Right lobe of liver (tissue), 6 donors: ENCODE measurements around the gene IL4I1. TPM values are rescaled to one million over a fixed set of nuclear protein-coding genes. Genes with fewer than 3 reads are reported as not detected.

Source experiments
- ATAC-seq, 4 donors: fragments of 200-7000 bp; cut with Tn5 transposase; one replicate each; pipeline ENCODE4 v1.9.1; 2020; ENCODE audit warnings: mild to moderate bottlenecking in 4 of 4, moderate library complexity in 4 of 4
- DNase-seq, 3 donors: peaks; one replicate each; pipeline ENCODE4 v3.0.0-alpha.2; 2020
- H3K27ac ChIP-seq, 3 donors: fragments of 200-600 bp; one replicate each; pipeline ENCODE4 v1.8.0; 2022
- H3K27me3 ChIP-seq, 2 donors: fragments of 200-600 bp; one replicate each; pipeline ENCODE4 v1.8.0; 2022
- H3K36me3 ChIP-seq, 4 donors: fragments of 200-600 bp; sonication (generic) in 1 of 4; one replicate each; pipeline versions ENCODE4 v1.5.1 to v1.8.0; 2017 to 2022; ENCODE audit warnings: control low read depth in 1 of 4
- H3K4me1 ChIP-seq, 4 donors: fragments of 200-600 bp; sonication (generic) in 1 of 4; one replicate each; pipeline versions ENCODE4 v1.5.1 to v1.8.0; 2017 to 2022; ENCODE audit warnings: control low read depth in 1 of 4
- H3K4me3 ChIP-seq, 3 donors: fragments of 200-600 bp; one replicate each; pipeline ENCODE4 v1.8.0; 2022
- H3K9me3 ChIP-seq, 4 donors: fragments of 200-600 bp; sonication (generic) in 1 of 4; one replicate each; pipeline versions ENCODE4 v1.5.1 to v1.8.0; 2017 to 2022; ENCODE audit warnings: control low read depth in 1 of 4
- POLR2A ChIP-seq: fragments of 450-650 bp; IDR thresholded peaks from one replicate; pipeline ENCODE4 v1.6.1; 2017; ENCODE audit warnings: antibody characterized with exemption, mild to moderate bottlenecking
- WGBS: methylation state at CpG from one replicate; pipeline ENCODE4 v1.1.6; 2018; ENCODE audit warnings: low coverage, low lambda C conversion rate; ENCODE audit not compliant: insufficient coverage; ENCODE audit errors: missing lambda C conversion rate; 5-methylcytosine and 5-hydroxymethylcytosine counted together
- intact Hi-C, 2 donors: fragments of 100-400 bp; cut with DNase I; formaldehyde crosslinking; loops; one replicate each; pipeline versions ENCODE4 v1.11.2 to v1.14.1; 2022
- total RNA-seq, 6 experiments: library from RNA; depleted of rRNA in 2 of 6; stranded (reverse); fragments of >200 nt in 2 of 6; fragmentation: NEBNext Ultra II Directional in 3 of 6; extraction: Animal tissue kit (Norgen Biotek cat#: 25700) in 3 of 6; gene quantifications; one replicate each; pipeline versions ENCODE4 v1.1.0 to v1.2.4, GENCODE V29; 2016 to 2023
- TF ChIP-seq, protein P1 (sequence below), 4 donors: fragments of 200-600 bp in 3 of 4; fragments of 450-650 bp in 1 of 4; IDR thresholded peaks; one replicate each; pipeline versions ENCODE4 v1.5.1 to v1.8.0; 2016 to 2022; ENCODE audit warnings: antibody characterized with exemption in 4 of 4, mild to moderate bottlenecking in 2 of 4
- donor health status: DM: no; HTN: yes; CAD: no.
- donor health status: DM: no; HTN: no; CAD: no.
- donor health status: DM: no; HTN: no; CAD: no.
- donor health status: DM: no; HTN: yes; CAD: no.
- donor health status: DM: no; HTN: yes; CAD: no.

IL4I1 gene
- total RNA-seq, 6 experiments from 2014 or later, result 0.56 to 4.2 (median 1.0) TPM; not detected in 3

DNA sequence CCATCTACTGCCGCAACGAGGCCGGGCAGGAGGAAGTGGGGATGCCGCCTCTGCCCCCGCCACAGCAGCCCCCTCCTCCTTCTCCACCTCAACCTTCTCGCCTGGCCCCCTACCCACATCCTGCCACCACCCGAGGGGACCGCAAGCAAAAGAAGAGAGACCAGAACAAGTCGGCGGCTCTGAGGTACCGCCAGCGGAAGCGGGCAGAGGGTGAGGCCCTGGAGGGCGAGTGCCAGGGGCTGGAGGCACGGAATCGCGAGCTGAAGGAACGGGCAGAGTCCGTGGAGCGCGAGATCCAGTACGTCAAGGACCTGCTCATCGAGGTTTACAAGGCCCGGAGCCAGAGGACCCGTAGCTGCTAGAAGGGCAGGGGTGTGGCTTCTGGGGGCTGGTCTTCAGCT lies 36.0 kb upstream of the IL4I1 start:
- intact Hi-C loops, result no loop called here
- no peak for TF ChIP-seq POLR2A
- TF ChIP-seq, protein P1, sequence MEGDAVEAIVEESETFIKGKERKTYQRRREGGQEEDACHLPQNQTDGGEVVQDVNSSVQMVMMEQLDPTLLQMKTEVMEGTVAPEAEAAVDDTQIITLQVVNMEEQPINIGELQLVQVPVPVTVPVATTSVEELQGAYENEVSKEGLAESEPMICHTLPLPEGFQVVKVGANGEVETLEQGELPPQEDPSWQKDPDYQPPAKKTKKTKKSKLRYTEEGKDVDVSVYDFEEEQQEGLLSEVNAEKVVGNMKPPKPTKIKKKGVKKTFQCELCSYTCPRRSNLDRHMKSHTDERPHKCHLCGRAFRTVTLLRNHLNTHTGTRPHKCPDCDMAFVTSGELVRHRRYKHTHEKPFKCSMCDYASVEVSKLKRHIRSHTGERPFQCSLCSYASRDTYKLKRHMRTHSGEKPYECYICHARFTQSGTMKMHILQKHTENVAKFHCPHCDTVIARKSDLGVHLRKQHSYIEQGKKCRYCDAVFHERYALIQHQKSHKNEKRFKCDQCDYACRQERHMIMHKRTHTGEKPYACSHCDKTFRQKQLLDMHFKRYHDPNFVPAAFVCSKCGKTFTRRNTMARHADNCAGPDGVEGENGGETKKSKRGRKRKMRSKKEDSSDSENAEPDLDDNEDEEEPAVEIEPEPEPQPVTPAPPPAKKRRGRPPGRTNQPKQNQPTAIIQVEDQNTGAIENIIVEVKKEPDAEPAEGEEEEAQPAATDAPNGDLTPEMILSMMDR (IDR thresholded peaks at IDR 0.05), result no peak
- Histone ChIP-seq H3K4me1 (peaks cover 0 to 24% (median 3%) of the 10 kb centered on the region in 4 donors), H3K27ac (no peak overlapping the region), H3K36me3 (peaks cover 0 to 31% (median 20%) of the 10 kb centered on the region in 4 donors), H3K9me3 (no peaks in the 10 kb centered on the region), H3K4me3 (no peak overlapping the region), H3K27me3 (no peaks in the 10 kb centered on the region)
- ATAC-seq (no peak), DNase-seq (no peak)
- WGBS, result 37% methylated on average over 18 of the region's 25 CpGs

DNA sequence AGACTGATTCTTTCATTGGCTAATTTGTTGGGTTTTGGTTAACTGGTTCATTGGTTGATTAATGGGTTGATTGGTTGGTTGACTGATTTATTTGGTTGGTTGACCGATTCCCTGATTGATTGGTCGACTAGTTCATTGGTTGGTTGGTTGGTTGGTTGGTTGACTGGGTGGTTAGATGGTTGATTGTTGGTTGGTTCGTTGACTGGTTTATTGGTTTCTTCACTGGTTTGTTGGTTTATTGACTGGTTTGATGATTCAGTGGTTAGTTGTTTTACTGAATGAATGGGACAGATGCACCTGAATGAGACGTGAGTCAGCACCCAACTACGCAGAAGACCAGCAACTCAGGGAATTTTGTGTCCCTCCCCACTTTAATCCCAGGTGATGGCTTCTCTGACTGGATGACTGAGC lies 35.4 kb upstream of the IL4I1 start:
- peak overlapping the region; percentile 95 to 98 (median 98) for H3K4me3 ChIP-seq
- no peaks in the 10 kb centered on the region for H3K9me3 ChIP-seq
- DNase-seq, result no peak
- intact Hi-C loops, result no loop called here
- no peak for TF ChIP-seq POLR2A
- TF ChIP-seq, protein P1 (IDR thresholded peaks at IDR 0.05), result no peak
- WGBS, result 46% methylated on average over 5 of the region's 5 CpGs
- H3K27me3 ChIP-seq, result no peaks in the 10 kb centered on the region
- peaks cover 0 to 26% (median 7%) of the 10 kb centered on the region in 4 donors for H3K4me1 ChIP-seq
- peaks cover 0 to 31% (median 20%) of the 10 kb centered on the region in 4 donors for H3K36me3 ChIP-seq
- ATAC-seq, result no peak
- H3K27ac ChIP-seq, result no peak overlapping the region

DNA sequence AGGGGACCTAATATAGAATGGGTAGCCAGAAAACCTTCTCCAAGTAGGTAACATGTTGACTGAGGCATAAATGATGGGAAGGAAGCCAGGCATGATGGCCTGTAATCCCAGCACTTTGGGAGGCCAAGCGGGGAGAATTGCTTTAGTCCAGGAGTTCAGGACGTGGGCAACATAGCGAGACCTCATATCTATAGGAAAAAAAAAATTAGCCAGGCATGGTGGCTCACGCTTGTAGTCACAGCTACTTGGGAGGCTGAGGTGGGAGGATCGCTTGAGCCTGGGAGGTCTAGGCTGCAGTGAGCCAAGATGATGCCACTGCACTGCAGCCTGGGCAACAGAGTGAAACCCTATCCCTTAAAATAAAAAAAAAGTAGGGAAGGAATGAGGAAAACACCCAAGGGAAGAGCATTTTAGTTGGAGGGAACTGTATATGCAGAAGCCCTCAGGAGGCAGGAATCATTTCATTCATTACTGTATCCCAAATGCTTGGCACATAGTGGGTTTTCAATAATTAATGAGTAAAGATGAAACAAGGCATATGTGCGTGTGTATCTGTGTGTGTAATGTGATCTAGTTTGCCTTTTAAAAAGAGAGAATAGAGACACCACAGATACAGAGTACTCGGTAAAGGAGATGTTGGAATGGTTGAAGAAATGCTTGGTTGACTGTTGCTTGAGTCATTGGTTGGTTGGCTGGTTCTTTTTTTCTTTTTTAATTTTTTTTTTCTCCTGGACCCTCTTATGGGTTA lies 34.8 kb upstream of the IL4I1 start:
- no peak overlapping the region for H3K27ac ChIP-seq
- ATAC-seq, result no peak
- TF ChIP-seq, protein P1 (IDR thresholded peaks at IDR 0.05), result no peak
- no peak for TF ChIP-seq POLR2A
- DNase-seq, result no peak
- H3K27me3 ChIP-seq, result no peaks in the 10 kb centered on the region
- H3K9me3 ChIP-seq, result no peaks in the 10 kb centered on the region
- intact Hi-C loops, result no loop called here
- peaks cover 0 to 31% (median 20%) of the 10 kb centered on the region in 4 donors for H3K36me3 ChIP-seq
- 46% methylated on average over 7 of the region's 7 CpGs for WGBS
- H3K4me1 ChIP-seq, result peaks cover 0 to 26% (median 8%) of the 10 kb centered on the region in 4 donors
- H3K4me3 ChIP-seq, result peak overlapping the region; percentile 95 to 98 (median 98)

DNA sequence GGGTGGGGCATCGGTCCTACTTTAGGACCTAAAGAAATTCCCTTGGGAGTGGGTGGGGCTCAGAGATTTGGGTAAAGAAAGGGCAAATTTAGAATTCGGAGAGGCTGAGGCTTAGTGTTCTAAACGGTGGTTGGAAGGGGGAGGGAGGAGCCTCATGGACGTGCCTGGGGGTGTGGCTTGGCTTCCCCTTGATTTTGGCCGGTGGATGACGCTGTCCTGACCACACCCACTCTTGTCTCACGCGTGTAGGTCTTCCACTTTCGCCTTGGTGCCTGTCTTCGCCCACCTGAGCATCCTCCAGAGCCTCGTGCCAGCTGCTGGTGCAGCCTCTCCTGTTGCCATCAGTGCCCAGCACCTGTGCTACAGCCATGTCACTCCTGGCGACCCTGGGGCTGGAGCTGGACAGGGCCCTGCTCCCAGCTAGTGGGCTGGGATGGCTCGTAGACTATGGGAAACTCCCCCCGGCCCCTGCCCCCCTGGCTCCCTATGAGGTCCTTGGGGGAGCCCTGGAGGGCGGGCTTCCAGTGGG lies 33.9 kb upstream of the IL4I1 start:
- intact Hi-C loops, result no loop called here
- H3K36me3 ChIP-seq, result peaks cover 0 to 31% (median 20%) of the 10 kb centered on the region in 4 donors
- no peaks in the 10 kb centered on the region for H3K27me3 ChIP-seq
- DNase-seq (peak; percentile 60 to 68 (median 63)), ATAC-seq (peak in 2 of 4 donors; percentile 2 to 15)
- 36% methylated on average over 6 of the region's 15 CpGs for WGBS
- no peak overlapping the region for H3K27ac ChIP-seq
- H3K4me1 ChIP-seq, result peaks cover 0 to 26% (median 8%) of the 10 kb centered on the region in 4 donors
- peak overlapping the region; percentile 95 to 98 (median 98) for H3K4me3 ChIP-seq
- TF ChIP-seq POLR2A, result no peak
- TF ChIP-seq, protein P1 (IDR thresholded peaks at IDR 0.05), result no peak
- H3K9me3 ChIP-seq, result no peaks in the 10 kb centered on the region
